Liver (tissue), 3 donors: Measurements from ENCODE around the gene SNX20.

Experiments used
- CTCF ChIP-seq: fragments of 150-350 bp; IDR thresholded peaks from 2 replicates; pipeline ENCODE4 v1.5.1; 2017; ENCODE audit warnings: improper control_type of control experiment, low read depth, low read length; ENCODE audit not compliant: missing input control
- EGR1 ChIP-seq, 2 donors: IDR thresholded peaks; 2 replicates each; pipeline ENCODE4 v1.6.1; 2016 to 2018; ENCODE audit warnings: antibody characterized with exemption in 2 of 2, low read depth in 2 of 2
- JUND ChIP-seq, 2 donors: IDR thresholded peaks; 2 replicates each; pipeline ENCODE4 v1.6.1; 2016; ENCODE audit warnings: antibody characterized with exemption in 2 of 2
- MAX ChIP-seq: IDR thresholded peaks from 2 replicates; pipeline ENCODE4 v1.6.1; 2016; ENCODE audit warnings: antibody characterized with exemption
- RAD21 ChIP-seq, 2 donors: IDR thresholded peaks; 2 replicates each; pipeline ENCODE4 v1.6.1; 2016; ENCODE audit warnings: antibody characterized with exemption in 2 of 2, mild to moderate bottlenecking in 2 of 2
- REST ChIP-seq: IDR thresholded peaks from 2 replicates; pipeline ENCODE4 v1.6.1; 2016; ENCODE audit warnings: antibody characterized with exemption, mild to moderate bottlenecking
- TF ChIP-seq, protein P1 (sequence below): IDR thresholded peaks from 2 replicates; pipeline ENCODE4 v1.6.1; 2016; ENCODE audit warnings: antibody characterized with exemption
- donor health status: healthy.
- donor health status: healthy.

DNA sequence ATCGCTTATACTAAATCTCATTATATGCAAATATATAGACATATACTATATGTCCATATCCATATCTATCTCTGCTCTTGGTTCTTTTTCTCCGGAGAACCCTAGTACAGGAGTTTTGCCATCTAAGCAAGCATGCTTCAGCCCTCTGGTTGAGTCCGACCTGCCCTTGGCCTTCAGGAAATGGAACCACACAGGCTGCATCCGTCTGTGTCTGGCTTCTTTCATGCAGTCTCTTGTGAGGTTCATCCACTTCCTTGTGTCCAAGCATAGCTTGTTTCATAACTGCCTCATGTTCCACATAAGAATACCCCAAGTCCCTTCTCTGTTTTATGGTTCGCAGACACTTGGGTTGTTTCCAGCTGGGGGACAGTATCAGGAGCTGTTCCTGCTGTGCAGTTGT lies 16.8 kb downstream of the SNX20 start:
- no peak for TF ChIP-seq CTCF
- TF ChIP-seq EGR1 (IDR thresholded peaks at IDR 0.05; ENCODE audit: low read depth in 2 of 2) = no peak
- TF ChIP-seq, protein P1, sequence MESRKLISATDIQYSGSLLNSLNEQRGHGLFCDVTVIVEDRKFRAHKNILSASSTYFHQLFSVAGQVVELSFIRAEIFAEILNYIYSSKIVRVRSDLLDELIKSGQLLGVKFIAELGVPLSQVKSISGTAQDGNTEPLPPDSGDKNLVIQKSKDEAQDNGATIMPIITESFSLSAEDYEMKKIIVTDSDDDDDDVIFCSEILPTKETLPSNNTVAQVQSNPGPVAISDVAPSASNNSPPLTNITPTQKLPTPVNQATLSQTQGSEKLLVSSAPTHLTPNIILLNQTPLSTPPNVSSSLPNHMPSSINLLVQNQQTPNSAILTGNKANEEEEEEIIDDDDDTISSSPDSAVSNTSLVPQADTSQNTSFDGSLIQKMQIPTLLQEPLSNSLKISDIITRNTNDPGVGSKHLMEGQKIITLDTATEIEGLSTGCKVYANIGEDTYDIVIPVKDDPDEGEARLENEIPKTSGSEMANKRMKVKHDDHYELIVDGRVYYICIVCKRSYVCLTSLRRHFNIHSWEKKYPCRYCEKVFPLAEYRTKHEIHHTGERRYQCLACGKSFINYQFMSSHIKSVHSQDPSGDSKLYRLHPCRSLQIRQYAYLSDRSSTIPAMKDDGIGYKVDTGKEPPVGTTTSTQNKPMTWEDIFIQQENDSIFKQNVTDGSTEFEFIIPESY = no peak
- TF ChIP-seq REST = no peak
- no peak for TF ChIP-seq JUND (IDR thresholded peaks at IDR 0.05)
- TF ChIP-seq MAX = no peak
- TF ChIP-seq RAD21 (IDR thresholded peaks at IDR 0.05) = no peak
